ENCODE data around the gene CMC2. TPM values are rescaled to one million over a fixed set of nuclear protein-coding genes. Genes with fewer than 3 reads are reported as not detected.

CMC2 gene
- total RNA-seq, 1 experiment from 2014 or later: 64.2 TPM

DNA sequence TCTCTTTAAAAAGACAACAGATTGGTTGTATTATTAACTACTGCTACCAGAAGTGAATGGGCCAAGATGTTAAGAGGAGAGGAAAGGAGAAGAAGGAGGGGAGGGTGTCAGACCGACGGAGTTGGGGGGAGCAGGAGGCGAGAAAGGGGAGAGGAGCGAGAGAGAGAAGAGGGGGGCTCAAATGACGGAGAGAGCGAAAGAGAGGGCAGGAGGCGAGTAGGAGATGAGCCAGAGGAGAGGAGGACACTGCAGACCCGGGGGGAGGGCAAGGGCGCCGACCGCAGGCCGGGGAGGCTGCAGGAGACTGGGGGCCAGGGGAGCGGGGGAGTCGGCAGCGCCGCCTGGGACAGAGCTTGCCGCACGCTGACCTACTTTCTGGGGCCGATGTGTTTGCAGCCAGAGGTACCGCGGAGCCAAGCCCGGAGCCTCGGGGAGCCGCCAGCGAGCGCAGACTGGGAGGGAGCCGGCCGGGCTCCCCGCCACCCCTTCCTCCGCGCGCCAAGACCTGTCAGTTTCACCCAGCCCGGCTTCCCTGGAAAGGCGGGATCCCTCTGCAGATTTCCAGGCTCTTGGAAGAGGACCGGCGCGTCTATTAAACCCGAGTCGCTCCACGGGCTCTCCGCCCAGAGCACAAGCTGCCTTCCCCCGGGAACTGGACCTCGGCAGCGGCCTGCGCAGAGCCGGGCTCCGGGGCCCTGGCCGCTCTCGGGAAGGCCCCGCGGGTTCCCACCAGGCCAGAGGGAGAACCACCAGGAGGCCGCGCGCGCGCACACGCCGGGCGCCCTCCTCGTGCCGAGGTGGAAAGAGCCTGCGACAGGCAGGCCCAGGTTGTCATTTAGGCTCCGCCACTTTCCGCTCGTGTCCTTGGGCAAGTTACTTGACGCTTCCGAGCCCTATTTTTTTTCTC is 74.6 kb downstream of the CMC2 start:
- no peaks in the 10 kb centered on the region for H3K36me3 Mint-ChIP-seq (ENCODE audit: insufficient read depth in 1 of 3, low read depth in 3 of 3)
- no peak overlapping the region for H3K27ac Mint-ChIP-seq
- H3K23me2 ChIP-seq (ENCODE audit: insufficient read length, low read depth, low read length, poor library complexity, severe bottlenecking): peaks cover 5% of the 10 kb centered on the region
- H4K20me1 ChIP-seq (ENCODE audit: control insufficient read depth, insufficient read depth, insufficient read length): no peaks in the 10 kb centered on the region
- H4K91ac ChIP-seq (ENCODE audit: insufficient read length, low read depth, low read length): no peak overlapping the region
- no peak overlapping the region for H4K5ac ChIP-seq (ENCODE audit: insufficient read length, low read depth, low read length)
- H3K27me3 ChIP-seq (ENCODE audit: insufficient read depth, low read length): peaks cover 8% of the 10 kb centered on the region; the same call in 1 of the 2 replicates
- H3K4me1 ChIP-seq (ENCODE audit: insufficient read depth, low read length): no peaks in the 10 kb centered on the region
- H3K23ac ChIP-seq (ENCODE audit: insufficient read length, low read depth, low read length): no peak overlapping the region
- H3K4me2 ChIP-seq (ENCODE audit: insufficient read depth, insufficient read length, low read length): peak overlapping the region; percentile 60
- H3K79me2 ChIP-seq (ENCODE audit: insufficient read depth, low read length): no peaks in the 10 kb centered on the region
- no peak overlapping the region for H2BK15ac ChIP-seq (ENCODE audit: low read depth, low read length)
- H3K4me3 Mint-ChIP-seq: peak overlapping the region; percentile 60 to 83
- no peak overlapping the region for H2AK5ac ChIP-seq (ENCODE audit: insufficient read length, low read length)
- H3K27ac ChIP-seq (ENCODE audit: insufficient read length, low read depth, low read length): no peak overlapping the region
- TF ChIP-seq, protein P1, sequence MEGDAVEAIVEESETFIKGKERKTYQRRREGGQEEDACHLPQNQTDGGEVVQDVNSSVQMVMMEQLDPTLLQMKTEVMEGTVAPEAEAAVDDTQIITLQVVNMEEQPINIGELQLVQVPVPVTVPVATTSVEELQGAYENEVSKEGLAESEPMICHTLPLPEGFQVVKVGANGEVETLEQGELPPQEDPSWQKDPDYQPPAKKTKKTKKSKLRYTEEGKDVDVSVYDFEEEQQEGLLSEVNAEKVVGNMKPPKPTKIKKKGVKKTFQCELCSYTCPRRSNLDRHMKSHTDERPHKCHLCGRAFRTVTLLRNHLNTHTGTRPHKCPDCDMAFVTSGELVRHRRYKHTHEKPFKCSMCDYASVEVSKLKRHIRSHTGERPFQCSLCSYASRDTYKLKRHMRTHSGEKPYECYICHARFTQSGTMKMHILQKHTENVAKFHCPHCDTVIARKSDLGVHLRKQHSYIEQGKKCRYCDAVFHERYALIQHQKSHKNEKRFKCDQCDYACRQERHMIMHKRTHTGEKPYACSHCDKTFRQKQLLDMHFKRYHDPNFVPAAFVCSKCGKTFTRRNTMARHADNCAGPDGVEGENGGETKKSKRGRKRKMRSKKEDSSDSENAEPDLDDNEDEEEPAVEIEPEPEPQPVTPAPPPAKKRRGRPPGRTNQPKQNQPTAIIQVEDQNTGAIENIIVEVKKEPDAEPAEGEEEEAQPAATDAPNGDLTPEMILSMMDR (conservative IDR thresholded peaks at IDR 0.05): no peak; the same call in 2 of the 3 replicates
- no peaks in the 10 kb centered on the region for H3K79me1 ChIP-seq (ENCODE audit: insufficient read depth, low read depth, low read length, poor library complexity, severe bottlenecking)
- H3K18ac ChIP-seq (ENCODE audit: insufficient read length, low read depth, low read length): no peak overlapping the region
- no peak overlapping the region for H2BK20ac ChIP-seq (ENCODE audit: low read depth, low read length, poor library complexity, severe bottlenecking)
- no peak overlapping the region for H3K14ac ChIP-seq (ENCODE audit: insufficient read depth, low read length)
- no peak overlapping the region for H2BK12ac ChIP-seq (ENCODE audit: insufficient read length, low read depth, low read length)
- H2AFZ ChIP-seq (ENCODE audit: low read length): peak overlapping the region; percentile 88
- H3K4me1 Mint-ChIP-seq: peaks cover 8 to 13% of the 10 kb centered on the region in 2 experiments
- WGBS (ENCODE audit: extremely low coverage, insufficient read length, low lambda C conversion rate): no CpG with 5 or more reads among the region's 67 CpGs
- H3K27me3 Mint-ChIP-seq (ENCODE audit: low read depth): peaks cover 70% of the 10 kb centered on the region
- no peak overlapping the region for H4K8ac ChIP-seq (replicated peaks; ENCODE audit: insufficient read length, low read depth, low read length)
- H3K4ac ChIP-seq (ENCODE audit: low read depth, low read length): no peak overlapping the region
- no peak overlapping the region for H3T11ph ChIP-seq (ENCODE audit: low read length)
- H2BK120ac ChIP-seq (ENCODE audit: low read depth, low read length, poor library complexity, severe bottlenecking): no peak overlapping the region
- no peak overlapping the region for H3K9ac ChIP-seq (ENCODE audit: extremely low read depth, insufficient read length, low read length)
- peak; percentile 76 for DNase-seq
- H3K56ac ChIP-seq (ENCODE audit: insufficient read length, low read depth, low read length): no peak overlapping the region
- H3K9me3 ChIP-seq (ENCODE audit: control insufficient read depth, low read depth, low read length): no peaks in the 10 kb centered on the region
- H3K9me3 Mint-ChIP-seq: no peaks in the 10 kb centered on the region; a peak in 1 of 5 replicates
- H2BK5ac ChIP-seq (ENCODE audit: insufficient read length, low read length): no peak overlapping the region
